Stimulated activated CD8-positive, alpha-beta memory T cell treated with anti-CD3 and anti-CD28 coated beads, Interleukin-7, amount 100 ng/mL, for 48 hours (primary cell): ENCODE results near the gene FBXW4.

Experiments used
- DNase-seq, 2 donors: peaks; one replicate each; pipeline ENCODE4 v3.0.0-alpha.2; 2020; ENCODE audit warnings: low read depth in 1 of 2; ENCODE audit errors: extremely low read depth in 1 of 2

FBXW4 gene

DNA sequence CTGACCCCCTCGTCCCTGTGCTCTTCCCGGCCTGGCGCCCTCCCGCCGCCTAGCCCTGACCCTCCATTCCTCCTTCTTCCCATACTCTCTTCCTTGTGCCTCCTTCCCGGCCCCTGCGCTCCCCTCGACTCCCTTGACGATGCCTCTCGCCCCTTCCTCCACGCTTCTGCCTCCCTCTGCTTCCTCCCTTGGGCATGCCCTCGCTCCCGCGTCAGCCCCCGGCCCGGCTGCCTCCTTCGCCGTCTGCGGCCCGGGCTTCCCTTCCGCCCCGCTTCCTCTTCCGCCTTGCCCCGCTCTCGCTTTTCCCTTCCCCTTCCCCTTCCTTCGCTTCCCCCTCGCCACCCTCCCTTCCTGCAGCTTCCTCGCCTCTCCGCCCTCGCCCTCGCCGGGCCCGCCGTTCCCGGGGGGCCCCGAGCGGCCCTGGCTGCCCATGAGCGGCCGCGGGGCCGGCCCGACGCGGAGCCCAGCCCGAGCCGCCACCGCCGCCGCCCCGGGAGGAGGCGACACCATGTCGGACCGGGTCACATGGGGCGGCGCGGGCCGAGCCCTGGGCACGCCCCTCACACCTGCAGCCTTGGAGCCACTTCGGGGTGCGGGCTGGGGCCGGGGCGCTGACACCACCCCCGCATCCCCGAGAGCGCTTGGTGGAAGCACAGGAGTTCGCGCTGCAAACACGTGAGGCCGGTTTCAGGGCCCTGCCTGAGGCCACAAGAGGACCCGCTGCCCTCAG, at the start of gene FBXW4:
FBXW4 (minus strand) TSS at position 497 of the 730 bp plus-strand sequence; CDS start at position 432, 65 bp downstream.
- DNase-seq = peak; percentile 53 to 55

GRCh38 chr10:101744267-101744666, 49.3 kb upstream of the FBXW4 start:
- no peak for DNase-seq

DNA sequence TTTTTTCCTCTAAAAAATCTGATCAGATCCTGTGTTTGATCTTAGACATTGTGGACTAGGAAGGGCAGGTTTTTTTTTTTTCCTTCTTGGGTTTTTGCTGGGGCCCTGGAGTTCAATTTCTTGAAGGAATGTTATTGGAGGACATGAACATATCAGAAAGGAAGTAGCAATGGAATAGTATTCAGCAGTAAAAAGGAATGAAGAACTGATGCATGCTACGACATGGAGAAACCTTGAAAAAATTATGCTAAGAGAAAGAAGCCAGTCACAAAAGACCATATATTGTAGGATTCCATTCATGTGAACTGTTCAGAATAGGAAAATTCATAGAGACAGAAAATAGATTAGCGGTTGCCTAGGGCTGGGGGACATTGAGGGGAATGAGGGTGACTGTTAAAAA, 47.0 kb upstream of the FBXW4 start:
- DNase-seq = no peak

GRCh38 chr10:101736666-101737065, 41.7 kb upstream of the FBXW4 start:
- no peak for DNase-seq

- DNase-seq = no peak
Observed at GRCh38 chr10:101732096-101732495, 37.1 kb upstream of the FBXW4 start.

- no peak for DNase-seq
Observed at GRCh38 chr10:101726115-101726387, 31.1 kb upstream of the FBXW4 start.

DNA sequence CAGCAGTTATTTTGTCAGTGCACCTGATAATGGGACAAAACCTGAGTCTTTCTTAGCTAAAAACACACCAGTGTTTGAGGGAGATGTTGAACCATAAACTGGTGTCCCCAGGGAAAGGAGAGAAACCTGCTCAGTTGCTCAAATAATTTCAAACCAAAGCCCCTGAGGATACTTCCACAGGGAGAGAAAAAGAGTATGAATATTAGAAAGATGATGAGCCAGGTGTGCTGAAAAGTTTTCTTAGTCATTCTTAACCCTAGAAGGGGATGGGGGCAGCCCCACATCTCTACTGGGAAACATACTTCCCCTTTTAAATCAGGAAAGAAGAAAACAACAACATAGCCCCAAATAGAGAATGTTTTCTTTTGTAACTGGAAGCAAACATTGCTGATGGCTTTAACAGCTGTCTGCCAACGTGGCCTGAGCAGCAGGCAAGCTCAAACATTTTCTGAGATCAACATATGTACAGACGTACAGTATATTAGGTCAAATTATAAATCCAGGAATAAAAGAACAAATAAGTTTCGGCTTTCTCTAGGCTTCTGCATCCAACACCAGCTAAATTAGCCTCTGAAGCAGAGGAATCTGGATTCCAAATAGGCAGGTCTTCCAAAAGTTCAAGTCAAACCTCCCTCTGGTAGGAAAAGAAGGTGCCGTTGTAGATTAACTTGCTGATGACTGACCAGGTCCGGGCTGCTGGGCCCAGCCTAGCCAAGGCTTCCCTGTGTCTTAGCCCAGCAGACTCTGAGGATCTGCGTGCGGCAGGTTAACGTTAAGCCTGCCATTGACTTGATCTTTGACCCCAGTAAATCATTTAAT, 30.5 kb upstream of the FBXW4 start:
- no peak for DNase-seq

DNA sequence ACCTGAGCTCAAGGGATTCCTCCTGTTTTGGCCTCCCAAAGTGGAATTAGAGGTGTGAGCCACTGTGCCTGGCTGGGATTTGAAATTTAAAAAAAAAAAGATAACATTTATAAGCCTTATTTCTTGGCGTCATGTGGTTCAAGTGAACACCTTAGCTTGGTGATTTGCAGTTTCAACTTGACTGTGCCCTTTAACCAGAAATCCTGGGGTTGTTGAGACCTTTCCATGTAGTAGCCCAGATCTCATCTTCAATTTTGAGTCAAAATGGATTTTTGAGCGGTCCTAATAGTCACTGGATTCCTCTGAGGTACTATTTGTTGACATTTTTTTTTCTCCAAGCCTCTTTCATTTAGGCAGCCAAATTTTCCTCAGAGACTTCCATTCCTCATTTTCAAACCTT, 29.5 kb upstream of the FBXW4 start:
- no peak for DNase-seq

GRCh38 chr10:101723176-101723575, 28.2 kb upstream of the FBXW4 start:
- DNase-seq = no peak

- no peak for DNase-seq
Observed at GRCh38 chr10:101721806-101722205, 26.8 kb upstream of the FBXW4 start.

- DNase-seq = no peak
Observed at GRCh38 chr10:101720606-101721230, 25.7 kb upstream of the FBXW4 start.

- DNase-seq = no peak
Observed at GRCh38 chr10:101718690-101719275, 23.8 kb upstream of the FBXW4 start.

GRCh38 chr10:101716891-101717659, 22.1 kb upstream of the FBXW4 start:
- no peak for DNase-seq

- DNase-seq = no peak
Observed at GRCh38 chr10:101712997-101713396, 18.0 kb upstream of the FBXW4 start.

GRCh38 chr10:101710793-101711192, 15.8 kb upstream of the FBXW4 start:
- DNase-seq = no peak

- DNase-seq = no peak
Observed at GRCh38 chr10:101710059-101710695, 15.2 kb upstream of the FBXW4 start.

GRCh38 chr10:101709359-101710058, 14.5 kb upstream of the FBXW4 start:
- DNase-seq = no peak

- DNase-seq = no peak
Observed at GRCh38 chr10:101708870-101709269, 13.9 kb upstream of the FBXW4 start.

- DNase-seq = no peak
Observed at GRCh38 chr10:101708073-101708472, 13.1 kb upstream of the FBXW4 start.

- no peak for DNase-seq
Observed at GRCh38 chr10:101704331-101704730, 9.4 kb upstream of the FBXW4 start.
